ENCODE data around the gene CD34.

GRCh38 chr1:207833381-207833780 lies 77.5 kb downstream of the CD34 start:
- TF ChIP-seq CTCF (IDR thresholded peaks at IDR 0.05): no peak
- TF ChIP-seq POLR2A (IDR thresholded peaks at IDR 0.05): no peak
- TF ChIP-seq EP300 (IDR thresholded peaks at IDR 0.05): no peak
- no peak for TF ChIP-seq POLR2AphosphoS5 (IDR thresholded peaks at IDR 0.05)

Measured in stomach (tissue), 4 donors.